Metanephros (tissue), 2 donors: Measurements from ENCODE around the gene RELL1. TPM values are rescaled to one million over a fixed set of nuclear protein-coding genes. Genes with fewer than 3 reads are reported as not detected.

Experiments used
- small RNA-seq: library from RNA; depleted of rRNA; stranded (forward); fragments of <200 nt; gene quantifications from one replicate; pipeline ENCODE3, GENCODE V24; 2014; ENCODE audit warnings: low replicate concordance
- total RNA-seq: library from RNA; depleted of rRNA; stranded (reverse); fragments of >200 nt; gene quantifications from one replicate; pipeline ENCODE4 v1.2.3, GENCODE V29; 2014

The RELL1 gene, protein sequence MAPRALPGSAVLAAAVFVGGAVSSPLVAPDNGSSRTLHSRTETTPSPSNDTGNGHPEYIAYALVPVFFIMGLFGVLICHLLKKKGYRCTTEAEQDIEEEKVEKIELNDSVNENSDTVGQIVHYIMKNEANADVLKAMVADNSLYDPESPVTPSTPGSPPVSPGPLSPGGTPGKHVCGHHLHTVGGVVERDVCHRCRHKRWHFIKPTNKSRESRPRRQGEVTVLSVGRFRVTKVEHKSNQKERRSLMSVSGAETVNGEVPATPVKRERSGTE
- 65.0 TPM for total RNA-seq

DNA sequence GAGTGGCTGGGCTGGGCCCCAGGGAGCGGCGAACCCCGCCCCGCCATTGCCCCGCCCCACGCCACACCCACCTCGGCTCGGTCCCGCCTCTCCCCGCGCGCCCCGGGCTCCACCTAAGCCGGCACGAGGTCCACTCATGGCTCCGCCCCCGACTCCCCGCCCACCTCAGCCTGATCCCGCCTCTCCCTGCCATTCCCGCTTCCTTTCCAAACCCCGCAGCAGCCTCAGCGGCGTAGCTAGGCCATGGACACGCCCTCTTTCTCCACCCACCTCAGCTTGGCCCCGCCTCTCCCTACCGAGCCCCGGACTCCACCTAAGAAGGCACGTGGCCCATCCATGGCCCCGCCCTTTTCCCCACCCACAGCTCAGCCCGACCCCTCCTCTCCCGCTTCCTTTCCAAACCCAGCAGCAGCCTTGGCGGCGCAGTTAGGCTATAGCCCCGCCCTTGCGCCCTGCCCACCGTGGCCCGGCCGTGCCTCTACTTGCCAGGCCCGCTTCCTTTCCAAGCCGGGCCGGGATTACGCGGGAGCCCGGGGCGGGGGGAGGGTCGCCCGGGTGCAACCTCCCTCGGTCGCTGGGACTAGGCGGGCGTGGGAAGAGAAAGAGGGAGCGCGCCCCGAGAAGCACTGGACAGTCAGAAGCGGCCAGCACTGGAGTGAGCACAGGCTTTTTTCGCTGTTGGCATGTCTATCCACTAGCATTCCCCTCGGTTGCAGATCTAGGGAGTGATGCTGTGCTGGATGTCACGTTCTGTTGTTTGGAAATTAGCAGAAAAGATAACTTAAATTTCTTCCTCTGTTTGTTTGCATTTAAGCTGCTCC, at the start of gene RELL1:
RELL1 (minus strand) TSS at position 4 of the 821 bp plus-strand sequence. CDS start 89 bp downstream, outside the sequence.

Small RNA genes lying within 50 kb of the gene (small RNA-seq; reads per million reads assigned to genes)
- gene RF00019, result not detected

Other genes starting within 250 kb of the RELL1 start
- gene PGM2, start 140.3 kb upstream of the RELL1 start, total RNA-seq, result 33.8 TPM
- 186 TPM for gene TBC1D1, start 204.7 kb upstream of the RELL1 start, total RNA-seq